GM21526 (cell line): ENCODE results near the gene SLC29A4.
"Not testable (repeated sequence)": the region's sequence is repeated elsewhere in the genome, so short reads cannot be mapped to it uniquely, and the experiment has no call there.

ENCODE experiments used
- ATAC-seq: cut with Tn5 transposase; IDR thresholded peaks from one replicate; pipeline ENCODE4 v1.9.1; 2021; ENCODE audit warnings: moderate library complexity; ENCODE audit not compliant: unreplicated experiment, low FRiP score

Gene SLC29A4

DNA sequence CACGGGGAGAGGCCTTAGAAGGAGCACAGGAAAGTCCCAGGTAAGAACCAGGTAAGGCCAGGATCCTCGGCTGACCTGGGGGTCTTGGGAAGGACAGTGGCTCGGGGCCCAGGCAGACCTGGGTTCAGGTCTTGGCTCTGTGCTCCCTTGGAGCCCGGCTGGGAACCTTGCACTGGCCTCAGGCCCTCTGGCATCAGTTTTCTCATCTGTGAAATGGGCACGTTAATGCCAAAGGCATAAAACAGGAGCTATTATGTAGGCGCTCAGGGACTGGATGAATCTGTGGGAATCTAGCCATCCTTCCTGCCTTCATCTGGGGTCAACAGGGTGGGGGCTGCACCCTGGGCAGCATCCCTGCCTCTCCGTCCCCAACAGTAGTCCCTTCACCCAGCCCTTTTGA, 8.3 kb upstream of the SLC29A4 start:
- no peak for ATAC-seq

DNA sequence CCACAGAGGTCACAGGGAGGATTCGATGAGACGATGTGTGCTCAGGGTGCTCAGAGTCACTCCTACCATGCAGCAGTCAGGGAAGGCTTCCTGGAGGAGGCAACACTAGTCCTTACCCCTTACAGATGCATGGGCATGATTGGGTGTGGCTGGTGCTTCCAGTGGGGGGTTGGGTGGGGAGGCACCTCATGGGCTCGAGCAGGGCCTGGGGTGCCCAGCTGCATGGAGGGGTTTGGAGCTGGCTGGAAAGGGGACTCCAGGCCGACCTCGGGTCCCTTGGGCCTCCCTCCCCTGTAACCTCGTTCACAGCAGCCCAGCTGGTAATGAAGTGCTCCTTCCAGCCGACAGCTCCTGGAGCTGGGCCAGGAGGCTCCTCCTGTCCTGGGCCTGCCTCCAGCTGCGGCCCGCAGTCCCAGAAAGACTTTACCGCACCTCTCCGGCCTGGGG, 7.7 kb upstream of the SLC29A4 start:
- not testable (repeated sequence) for ATAC-seq

DNA sequence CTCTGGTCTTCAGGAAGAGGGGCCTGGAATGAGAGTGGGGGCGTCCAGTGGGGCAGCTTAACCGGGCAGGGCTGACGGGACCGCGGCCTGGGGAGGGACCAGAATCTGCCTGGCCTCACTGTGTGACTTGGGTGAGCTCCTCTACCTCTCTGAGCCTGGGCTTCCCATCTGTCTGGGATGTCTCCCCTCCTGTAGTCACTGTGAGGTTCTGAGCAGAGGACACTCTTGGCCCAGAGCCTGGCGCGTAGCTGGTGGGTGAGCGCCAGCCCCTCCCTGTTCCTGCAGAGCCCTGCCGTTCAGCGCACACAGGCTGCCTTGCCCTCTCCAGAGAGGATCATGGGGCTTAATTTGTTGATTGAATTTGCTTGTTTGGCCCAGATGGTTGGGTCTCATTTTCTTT, 7.2 kb upstream of the SLC29A4 start:
- ATAC-seq = not testable (repeated sequence)

DNA sequence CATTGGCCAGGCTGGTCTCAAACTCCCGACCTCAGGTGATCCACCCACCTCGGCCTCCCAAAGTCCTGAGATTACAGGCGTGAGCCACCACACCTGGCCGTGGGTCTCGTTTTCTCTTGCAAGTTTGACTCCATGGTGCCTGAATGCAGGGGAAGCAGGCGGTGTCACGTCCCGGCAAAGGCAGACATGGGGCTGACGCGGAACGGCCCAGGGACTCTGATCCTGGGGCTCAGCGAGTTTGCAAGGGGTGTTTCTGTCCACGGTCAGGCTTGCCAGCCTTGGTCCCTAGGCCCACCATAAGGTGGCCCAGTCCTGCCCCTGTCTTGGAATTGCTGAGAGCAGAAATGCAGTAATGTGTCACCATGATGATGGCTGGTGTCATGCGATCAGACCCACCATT, 6.6 kb upstream of the SLC29A4 start:
- ATAC-seq = not testable (repeated sequence)

DNA sequence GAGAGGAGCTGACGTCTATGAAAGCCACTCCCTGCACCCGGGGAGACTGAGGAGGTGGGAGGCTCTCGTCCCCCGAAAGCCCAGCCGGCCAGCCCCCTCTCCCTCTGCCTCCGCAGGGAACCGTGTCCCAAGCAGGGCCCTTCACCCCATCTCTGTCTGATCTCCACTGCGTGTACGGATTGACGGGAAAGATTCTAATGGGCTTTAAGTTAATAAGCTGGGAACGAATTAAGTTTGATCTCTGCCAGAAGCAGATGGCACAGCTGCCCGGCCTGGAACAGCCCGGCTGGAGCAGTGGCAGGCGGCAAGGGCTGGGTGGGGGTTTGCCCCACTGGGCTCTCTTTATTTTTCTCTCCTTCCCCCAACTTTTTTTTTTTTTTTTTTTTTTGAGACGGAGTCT, 6.1 kb upstream of the SLC29A4 start:
- no peak for ATAC-seq

DNA sequence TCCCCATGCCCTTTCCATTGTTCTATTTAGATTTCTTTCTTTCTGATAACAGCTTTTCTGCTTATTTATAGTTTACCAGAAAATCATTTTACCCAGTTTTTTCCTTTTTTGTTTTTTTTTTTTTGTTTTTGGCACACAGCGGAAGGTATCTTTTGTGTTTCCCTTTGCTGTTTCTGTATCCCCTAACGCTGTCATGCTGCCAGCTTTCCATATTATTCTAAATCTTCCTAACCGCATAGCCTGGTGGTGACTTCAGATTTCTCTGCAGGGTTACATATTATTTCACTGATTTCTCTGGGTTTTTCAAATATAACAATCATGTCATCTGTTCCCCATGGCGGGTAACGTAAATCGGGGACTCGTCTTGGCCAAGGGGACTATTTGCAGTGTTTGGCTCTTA, 4.0 kb upstream of the SLC29A4 start:
- no peak for ATAC-seq

DNA sequence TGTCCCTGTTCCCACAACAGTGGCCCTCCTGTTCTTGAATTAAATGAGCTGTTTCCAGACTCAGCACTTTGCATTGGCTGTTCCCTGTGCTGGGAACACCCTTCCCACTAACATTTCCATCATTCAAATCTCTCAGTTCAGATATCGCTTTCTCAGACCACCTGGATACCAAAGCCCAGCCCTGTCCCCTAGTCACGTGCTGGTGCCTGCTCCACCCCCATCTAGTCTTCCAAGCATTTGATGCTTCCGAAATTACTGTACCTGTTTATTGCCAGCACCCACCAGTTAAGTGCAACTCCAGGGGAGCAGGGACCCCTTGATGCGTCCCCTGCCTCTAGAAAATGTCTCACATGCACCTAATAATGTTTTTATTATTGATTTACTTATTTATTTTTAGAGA, 3.0 kb upstream of the SLC29A4 start:
- ATAC-seq = no peak

DNA sequence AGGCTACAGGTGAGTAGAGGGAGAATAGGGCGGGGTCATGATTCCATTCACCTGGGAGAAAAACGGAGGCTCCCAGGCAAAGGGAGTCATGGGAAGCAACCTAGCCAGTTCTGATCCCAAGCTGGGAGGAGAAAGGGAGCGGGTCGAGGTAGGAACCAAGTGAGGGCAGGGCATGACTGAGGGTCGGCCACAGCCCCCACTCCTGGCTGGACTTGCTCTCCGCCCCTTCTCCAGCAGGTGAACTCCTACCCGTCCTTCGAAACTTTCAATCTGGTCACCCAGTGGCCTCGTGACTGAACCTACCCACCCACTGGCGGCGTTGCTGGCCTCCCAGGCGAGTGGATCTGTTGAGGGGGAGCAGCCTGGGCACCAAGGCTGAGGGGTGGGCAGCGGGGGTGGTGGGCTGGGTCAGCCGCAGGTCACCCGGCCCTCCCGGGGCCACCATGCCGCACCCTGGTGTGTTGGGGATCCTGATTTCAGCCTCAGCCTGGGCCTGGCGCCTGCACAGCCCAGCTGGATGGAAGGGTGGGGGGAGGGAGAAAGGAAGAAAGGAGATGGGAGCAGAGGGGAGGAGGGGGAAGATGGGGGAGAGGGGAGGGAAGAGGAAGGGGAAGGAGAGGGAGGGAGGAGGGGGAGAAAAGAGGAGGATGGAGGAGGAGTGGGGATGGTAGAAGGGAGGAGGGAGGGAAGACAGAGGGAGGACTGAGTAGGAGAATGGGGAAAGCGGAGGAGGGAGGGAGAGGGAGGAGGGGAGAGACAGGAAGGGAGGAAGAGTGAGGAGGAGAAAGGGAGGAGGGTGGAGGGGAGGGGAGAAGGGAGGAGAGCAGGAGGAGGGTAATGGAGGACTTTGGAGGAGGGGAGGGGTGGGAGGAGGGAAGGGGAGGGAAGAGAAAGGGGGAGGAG, 894 bp upstream of the SLC29A4 start:
- not testable (repeated sequence) for ATAC-seq

DNA sequence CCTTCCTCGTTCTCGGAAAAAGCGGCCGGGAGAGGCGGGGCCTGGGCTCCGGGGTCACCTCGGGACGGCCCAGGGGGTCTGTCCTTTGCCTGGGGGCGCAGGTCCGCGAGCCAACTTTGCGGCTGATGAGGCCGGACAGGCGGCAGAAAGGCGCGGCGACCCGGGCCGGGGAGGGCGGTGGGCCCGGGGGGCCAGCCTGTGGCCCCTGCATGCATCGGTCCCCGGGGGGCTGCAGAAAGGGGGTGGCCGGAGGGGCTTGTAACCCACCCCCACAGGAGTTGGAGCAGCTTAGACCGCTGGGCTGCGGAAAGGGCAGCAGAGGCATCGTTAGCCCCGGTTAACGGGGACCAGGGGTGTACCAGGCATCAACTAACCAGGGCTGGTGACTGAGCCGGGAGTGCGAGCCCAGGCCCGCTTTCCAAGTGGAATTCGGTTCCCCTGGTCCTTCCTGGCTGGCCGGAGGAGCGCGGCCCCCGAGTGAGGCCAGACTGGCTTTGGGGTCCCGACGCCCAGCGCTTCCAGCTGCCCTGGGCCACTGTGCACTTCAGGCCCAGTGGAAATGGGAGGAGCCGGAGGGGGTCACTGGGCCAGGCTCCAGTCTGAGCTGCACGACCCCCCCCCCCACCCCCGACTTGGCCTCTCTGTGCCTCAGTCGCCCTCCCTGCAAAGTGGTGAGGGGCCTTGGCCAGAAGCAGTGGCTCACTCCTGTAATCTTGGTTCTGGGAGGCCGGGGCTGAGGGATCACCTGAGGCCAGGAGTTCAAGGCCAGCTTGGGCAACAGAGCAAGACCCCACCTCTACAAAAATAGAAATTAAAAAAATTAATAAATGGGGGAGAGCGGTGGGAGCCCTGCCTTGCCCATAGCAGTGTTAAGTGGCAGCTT, 919 bp downstream of the SLC29A4 start:
- ATAC-seq = no peak

DNA sequence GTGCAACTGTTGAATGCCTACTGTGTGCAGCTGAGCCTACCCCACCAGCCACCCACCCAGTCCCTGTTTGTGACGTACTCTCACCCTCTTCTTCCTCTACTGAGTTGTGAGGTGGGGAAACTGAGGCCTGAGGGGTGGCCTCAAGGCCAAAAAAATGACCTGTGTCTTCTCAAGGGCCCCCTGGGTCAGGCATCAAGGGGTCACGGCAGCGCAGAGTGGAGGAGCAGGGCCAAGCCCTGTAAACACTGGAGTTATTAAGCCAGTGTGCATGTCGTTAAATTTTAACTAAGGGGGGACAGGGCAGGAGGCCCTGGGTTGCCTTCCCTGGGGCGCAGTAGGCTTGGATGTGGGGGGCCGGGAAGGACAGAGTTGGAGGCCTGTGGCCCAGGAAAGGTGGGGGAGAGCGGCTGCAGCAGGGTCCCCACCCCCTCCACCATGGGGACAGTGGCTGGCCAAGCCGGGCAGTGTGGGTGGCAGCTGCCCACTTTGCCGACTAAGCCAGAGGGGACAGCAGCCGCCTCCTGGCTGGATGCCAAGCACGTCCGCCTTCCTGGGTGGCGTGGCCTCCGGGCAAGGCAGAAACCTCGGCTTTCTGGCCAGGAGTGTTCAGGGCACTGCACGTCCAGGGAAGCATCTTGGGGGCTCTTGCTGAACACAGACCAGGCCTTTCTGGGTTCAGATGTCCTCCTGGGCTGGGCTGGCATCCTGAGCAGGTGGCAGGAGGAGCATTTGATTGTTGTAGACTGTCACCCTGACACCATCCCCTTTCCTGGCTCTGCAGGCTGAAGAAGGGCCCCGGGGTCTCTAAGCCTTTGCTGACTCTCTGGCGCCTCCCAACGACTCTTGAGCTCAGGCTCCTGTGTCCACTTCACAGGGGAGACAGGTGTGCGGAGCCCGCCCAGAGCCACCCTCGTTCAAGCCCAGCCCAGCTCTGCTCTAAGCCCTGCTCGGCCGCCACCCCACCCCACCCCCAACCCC, 1.9 kb downstream of the SLC29A4 start:
- ATAC-seq = no peak

DNA sequence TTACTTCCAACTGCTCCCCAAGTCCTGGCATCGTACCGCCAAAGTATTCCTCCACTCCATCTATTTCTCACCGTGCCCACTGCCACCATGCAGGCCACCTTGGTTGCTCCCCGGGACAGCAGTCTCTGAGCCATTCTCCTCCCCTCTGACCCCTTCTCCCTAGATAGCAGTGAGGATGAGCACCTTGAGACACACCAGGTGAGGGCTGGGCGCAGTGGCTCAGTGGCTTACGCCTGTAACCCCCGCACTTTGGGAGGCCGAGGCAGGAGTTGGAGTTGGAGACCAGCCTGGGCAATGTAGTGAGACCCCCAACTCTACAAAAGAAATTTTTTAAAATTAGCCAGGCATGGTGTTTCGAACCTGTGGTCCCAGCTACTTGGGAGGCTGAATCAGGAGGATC, 4.2 kb downstream of the SLC29A4 start:
- ATAC-seq = no peak

DNA sequence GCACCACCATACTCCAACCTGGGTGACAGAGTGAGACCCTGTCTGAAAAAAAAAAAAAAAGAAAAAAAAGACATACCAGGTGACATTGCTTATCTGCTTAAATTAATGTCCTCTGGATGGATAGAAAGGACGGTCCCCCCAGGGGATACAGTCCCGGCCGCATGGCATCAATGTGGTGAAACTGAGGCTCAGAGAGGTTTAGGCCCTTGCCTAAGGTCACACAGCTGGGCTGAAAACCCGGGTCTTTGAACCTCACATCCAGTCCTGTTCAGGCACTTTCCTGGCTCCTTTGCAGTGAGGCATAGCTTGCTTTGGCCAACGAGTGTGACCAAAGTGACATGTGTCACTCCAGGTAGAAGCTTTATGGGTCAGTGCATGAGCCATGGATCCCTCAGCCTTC, 4.6 kb downstream of the SLC29A4 start:
- ATAC-seq = not testable (repeated sequence)

DNA sequence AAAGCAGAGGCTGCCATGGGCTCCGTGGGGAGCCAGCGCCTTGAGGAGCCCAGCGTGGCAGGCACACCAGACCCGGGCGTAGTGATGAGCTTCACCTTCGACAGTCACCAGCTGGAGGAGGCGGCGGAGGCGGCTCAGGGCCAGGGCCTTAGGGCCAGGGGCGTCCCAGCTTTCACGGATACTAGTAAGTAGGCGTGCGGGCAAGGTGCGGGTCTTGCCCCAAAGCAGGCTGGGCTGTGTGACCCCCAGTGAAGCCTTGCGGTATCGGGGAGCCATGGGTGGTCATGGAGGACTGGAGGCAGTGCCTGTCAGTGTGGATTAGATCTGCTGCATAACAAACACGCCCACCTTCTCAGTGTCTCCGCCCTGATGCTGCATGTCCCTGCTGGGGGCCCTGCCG, 5.1 kb downstream of the SLC29A4 start:
- no peak for ATAC-seq

DNA sequence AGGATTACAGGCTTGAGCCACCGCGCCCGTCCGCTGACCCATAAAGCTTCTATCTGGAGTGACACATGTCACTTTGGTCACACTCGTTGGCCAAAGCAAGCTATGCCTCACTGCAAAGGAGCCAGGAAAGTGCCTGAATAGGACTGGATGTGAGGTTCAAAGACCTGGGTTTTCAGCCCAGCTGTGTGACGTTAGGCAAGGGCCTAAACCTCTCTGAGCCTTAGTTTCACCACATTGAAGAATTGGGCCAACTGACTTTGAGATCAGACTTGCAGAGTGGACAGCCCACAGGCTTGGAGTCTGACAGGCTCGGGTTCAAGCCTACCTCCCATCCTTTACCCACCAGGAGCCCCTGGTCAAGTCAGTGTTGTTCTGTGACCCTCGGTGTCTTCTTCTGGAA, 5.8 kb downstream of the SLC29A4 start:
- not testable (repeated sequence) for ATAC-seq

DNA sequence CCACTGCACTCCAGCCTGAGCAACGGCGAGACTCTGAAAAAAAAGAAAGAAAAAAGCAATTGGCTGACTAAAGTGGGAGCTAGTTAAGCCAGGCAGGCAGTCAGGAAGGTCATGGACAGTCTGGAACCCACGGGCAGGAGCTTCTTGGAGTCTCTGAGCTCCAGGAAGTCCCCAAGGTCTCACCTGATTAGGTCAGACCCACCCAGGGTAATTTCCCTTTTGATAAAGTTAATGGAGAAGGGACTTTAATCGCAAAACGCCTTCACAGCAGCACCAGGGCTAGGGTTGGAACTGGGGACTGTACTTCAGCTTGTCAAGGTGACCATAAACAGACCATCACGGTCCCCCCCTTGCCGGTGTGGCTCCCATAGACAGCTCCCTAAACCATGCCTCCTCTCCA, 6.6 kb downstream of the SLC29A4 start:
- no peak for ATAC-seq

DNA sequence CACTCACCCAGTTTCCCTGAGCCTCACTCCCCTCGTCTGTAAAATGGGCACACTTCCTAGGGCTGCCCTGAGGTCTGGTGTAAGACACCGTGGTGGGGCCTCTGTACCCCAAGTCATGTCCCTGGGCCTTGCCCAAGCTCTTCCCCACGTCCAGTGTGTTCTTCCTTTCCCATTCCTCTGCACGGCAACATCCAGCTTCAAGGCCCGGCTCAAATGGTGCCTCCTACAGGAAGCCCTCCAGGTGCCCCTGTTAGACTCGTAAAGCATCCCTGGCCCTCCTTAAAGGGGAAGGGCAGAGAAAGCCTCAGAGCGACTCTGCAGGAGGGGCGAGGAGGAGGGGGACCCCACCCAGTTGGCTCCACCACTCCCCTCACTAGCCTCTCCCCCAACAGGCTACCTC, 8.6 kb downstream of the SLC29A4 start:
- ATAC-seq = no peak

DNA sequence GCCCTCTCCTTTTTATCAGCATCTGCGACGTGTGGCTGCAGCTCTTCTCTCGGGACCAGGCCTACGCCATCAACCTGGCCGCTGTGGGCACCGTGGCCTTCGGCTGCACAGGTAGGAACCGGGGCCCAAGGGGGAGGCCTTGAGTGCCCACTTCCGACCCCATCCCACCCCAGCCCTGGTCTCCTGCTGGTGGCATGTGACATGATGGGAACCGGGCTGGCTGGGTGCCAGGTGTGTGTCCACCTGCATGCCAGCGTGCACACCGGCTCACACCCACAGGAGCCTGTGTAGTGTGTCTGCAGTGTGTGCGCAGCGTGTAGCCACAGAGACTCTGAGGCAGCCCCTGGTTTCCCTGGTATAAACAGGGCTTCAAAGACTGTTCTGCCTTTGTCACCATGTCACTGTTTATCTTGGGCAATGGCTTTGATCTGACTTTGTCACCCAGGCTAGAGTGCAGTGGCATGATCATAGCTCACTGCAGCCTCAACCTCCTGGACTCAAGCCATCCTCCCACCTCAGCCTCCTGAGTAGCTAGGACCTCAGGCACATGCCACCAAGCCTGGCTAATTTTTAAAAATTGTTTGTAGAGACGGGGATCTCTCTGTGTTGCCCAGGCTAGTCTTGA, 9.1 kb downstream of the SLC29A4 start:
- ATAC-seq = not testable (repeated sequence)

DNA sequence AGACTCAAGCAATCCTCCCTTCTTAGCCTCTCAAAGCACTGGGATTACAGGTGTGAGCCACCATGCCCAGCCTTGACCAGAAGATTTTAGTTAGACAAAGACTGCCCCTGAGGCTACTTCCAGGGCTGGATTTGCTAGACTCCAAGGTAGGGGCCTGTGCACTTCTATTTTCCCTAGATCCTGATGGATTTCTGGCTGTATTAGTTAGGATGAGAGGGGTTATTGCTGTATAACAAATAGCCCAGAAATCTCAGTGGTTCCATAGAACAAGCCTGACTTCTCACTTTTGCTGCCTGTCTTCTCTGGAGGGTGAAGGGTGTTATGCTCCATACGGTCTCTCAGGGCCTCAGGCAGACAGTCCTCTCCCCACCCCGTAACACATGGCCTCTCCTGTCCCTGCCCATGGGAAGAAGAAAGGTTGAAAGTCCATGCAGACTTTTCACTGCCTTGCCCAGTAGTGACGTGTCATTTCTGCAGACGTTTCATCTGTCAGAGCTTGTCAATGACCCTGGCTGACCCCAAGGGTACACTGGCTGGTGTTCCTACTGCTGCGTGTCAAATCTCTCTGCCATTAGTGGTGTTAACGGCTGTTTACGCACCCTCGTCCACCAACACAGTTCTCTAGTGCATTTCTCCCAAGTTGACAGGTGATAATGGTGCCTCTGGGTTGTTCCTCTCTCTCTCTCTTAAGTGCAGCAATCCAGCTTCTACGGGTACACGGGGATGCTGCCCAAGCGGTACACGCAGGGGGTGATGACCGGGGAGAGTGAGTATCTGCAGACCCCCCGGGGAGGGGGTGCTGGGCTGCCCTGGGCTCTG, 11.6 kb downstream of the SLC29A4 start:
- ATAC-seq = no peak
